NT2/D1 (cell line): ENCODE results near the gene CCDC60.

Source experiments
- SUZ12 ChIP-seq: IDR thresholded peaks from 2 replicates; pipeline ENCODE4 v1.6.1; 2011; ENCODE audit not compliant: insufficient read length, insufficient read depth; ENCODE audit errors: extremely low read depth
- YY1 ChIP-seq: IDR thresholded peaks from 2 replicates; pipeline ENCODE4 v1.6.1; 2011; ENCODE audit not compliant: insufficient read length, insufficient read depth
- ZNF274 ChIP-seq: IDR thresholded peaks from 2 replicates; pipeline ENCODE4 v1.6.1; 2011; ENCODE audit warnings: mild to moderate bottlenecking, low read depth, low read length

DNA sequence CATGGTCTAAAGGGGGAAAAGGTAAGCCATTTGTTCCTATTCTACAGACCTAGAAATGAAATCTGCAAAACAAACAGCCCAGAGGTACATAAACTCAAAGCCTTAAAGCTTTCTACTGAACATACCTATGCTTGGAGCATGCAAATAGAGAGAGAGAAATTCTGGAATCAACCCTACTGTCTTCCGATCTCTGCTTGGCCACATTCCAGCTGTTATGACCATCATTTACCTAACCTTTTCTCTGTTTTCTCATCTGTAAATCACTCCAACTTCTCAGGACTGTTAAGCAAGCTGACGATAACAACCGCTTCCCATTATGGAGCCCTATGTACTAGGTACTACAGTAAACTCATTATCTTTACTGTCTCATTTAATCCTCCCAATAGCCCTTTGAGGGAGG, 126.3 kb downstream of the CCDC60 start:
- TF ChIP-seq SUZ12 (no peak), ZNF274 (no peak), YY1 (no peak)
